Kidney glomerular epithelial cell (primary cell): ENCODE results near the gene TRIM46.

Source experiments
- DNase-seq: peaks from one replicate; lab custom pipeline; 2025; lab: John Stamatoyannopoulos, UW

TRIM46 gene, protein sequence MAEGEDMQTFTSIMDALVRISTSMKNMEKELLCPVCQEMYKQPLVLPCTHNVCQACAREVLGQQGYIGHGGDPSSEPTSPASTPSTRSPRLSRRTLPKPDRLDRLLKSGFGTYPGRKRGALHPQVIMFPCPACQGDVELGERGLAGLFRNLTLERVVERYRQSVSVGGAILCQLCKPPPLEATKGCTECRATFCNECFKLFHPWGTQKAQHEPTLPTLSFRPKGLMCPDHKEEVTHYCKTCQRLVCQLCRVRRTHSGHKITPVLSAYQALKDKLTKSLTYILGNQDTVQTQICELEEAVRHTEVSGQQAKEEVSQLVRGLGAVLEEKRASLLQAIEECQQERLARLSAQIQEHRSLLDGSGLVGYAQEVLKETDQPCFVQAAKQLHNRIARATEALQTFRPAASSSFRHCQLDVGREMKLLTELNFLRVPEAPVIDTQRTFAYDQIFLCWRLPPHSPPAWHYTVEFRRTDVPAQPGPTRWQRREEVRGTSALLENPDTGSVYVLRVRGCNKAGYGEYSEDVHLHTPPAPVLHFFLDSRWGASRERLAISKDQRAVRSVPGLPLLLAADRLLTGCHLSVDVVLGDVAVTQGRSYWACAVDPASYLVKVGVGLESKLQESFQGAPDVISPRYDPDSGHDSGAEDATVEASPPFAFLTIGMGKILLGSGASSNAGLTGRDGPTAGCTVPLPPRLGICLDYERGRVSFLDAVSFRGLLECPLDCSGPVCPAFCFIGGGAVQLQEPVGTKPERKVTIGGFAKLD

DNA sequence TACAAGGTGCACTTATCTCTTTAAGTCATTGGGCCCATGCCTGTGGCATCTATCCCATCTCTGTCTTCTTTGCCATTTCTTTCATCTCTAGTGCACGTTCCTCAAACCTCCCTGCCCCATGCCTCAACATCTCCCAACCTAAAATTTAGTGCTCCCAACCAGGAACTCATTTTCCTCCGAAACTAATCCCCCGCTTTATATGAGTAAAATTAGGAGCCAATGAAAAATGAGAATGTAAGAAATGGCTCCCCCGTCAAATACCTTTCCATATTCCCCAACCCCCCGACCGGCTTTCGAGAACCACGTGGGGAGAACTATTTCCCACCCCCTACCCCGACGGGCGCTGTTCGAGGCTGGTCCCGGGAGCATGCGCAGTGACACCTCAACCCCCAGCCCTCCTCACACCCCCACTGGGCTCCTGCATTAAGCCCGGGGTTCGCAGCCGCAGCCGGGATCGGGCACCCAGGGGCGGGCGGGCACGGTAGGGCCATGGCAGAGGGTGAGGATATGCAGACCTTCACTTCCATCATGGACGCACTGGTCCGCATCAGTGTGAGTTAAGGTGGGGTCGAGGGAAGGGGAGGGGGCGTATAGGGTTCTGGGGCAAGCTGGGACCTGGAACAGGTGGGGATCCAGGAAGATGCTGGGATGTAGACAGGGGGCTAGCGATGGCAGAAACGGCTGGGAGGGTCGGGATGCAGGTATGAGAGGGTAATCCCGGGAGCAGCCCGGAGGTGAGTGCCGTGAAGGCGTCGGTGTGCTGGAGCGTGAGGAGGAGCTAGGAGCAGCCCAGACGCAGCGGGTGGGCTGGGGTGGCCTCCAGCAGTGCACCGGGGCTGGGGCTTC is at the start of gene TRIM46:
TSS of gene TRIM46 (plus strand) at position 372 of the 846 bp plus-strand sequence. CDS start at position 490, 118 bp downstream.
- DNase-seq = peak; percentile 40

DNA sequence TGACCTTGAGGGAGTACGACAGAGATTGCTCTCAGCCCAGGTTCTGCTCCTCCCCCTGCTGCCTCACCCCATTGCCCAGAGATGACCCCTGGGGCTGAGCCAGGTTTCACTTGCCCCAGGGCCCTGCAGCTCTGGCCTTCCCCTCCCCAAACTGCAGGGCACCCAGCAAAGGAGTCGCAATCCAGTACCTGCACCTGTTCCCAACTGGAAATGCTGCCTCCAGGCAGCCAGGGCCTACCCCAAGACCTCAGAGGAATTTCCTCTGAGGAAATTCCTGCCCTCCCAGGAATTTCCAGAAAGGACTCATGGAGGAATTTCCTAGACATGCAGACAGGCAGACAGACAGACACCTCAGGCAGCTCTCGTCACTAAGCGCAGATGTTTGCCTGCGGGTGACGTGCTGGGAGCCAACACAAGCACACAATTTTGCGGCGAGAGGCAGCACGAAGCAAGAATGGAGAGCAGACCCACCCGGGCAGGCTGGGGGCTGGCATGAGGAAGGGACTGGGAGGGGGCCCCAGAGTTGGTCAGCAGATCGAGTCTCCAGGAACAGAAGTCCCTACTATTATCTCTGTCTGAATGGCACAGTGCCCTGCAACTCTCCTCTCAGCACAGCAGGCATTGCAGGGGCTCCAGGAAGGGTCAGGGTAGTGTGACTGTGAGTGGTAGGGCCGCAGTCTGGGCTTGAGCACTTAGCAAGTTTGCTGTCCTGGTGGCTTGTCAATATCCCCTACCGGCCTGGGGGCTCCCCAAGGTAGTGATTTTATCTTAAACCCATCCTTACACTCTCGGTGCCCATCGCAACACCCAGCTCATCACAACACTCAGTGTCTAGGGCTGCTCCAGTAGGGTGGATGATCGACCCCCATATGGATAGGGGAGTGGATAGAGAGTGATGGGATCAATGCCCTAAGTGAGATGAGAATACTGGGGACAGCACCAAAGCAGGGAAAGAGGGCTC is 48.9 kb upstream of the TRIM46 start:
- DNase-seq = peak; percentile 29

DNA sequence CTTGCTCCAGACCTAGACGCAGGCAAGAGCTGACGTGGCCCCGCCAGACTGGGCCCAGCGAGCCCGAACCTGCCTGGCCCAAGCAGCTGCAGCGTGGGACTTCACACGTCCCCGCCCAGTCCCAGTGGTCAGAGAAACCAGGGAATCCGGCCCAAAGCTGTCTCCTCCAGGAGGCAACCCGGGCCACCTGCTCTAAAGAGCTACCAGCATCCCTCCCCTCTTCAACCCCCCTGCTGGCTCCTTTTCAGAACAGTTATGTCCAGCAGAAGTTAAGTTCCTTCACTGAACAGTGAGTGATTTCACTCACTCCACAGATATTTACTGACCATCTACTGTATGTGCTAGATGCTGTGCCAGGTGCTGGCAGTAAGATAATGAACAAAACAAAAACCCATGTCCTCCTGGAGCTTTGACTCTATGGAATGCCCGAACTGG is 48.1 kb upstream of the TRIM46 start:
- no peak for DNase-seq

DNA sequence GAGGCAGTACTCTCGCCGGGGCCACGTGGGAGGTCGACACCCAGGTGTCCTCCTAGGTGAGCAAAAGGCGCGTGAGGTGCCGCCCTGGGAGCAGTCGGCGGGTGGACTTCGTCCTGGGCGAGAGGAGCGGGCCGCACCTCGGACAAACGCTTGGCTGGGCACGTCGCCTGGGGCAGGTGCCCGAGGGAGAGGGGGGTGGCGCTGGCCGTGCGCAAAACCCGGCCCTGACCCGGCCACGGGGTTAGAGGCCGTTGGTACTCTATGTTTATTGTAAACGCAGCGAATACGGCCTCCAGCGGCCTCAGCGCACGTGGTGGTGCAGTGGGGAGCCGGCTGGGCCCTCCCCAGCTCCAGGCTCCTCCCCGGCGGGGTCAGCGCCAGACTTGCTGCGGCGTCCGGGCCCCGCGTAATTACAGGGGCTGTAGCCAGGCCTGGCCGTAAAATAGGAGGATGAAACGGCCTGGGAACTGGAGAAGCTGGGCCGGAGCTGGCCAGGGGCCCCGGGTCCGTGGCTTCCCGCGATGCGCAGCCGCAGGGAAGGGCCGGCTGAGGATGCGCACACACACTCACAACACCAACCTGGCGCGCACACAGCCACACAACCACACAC is 47.6 kb upstream of the TRIM46 start:
- DNase-seq = no peak

DNA sequence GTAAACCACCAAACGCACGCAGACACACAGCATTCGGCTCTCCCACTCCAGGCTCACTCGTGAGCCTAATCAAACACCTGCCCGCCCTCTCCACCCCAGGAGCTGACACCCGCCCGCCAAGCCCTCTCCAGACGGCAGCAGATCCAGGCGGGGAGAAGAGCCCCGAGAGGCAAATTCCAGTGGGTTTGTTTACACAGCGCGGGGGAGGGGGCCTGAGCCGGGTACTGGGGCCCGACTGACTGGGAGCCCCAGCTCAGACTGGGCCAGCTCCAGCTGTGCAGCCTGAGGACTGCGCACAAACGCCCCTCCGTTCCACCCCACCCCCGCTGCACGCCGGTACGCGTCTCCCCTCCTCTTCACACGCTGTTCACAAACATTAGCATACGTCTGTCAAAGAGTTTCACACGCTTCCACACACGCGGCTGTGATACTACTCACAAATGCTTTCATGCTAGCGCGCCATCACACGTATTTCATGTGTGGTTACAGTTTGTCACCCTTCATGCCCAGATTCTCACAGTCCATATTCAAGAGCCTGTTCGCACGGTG is 47.0 kb upstream of the TRIM46 start:
- peak; percentile 74 for DNase-seq

DNA sequence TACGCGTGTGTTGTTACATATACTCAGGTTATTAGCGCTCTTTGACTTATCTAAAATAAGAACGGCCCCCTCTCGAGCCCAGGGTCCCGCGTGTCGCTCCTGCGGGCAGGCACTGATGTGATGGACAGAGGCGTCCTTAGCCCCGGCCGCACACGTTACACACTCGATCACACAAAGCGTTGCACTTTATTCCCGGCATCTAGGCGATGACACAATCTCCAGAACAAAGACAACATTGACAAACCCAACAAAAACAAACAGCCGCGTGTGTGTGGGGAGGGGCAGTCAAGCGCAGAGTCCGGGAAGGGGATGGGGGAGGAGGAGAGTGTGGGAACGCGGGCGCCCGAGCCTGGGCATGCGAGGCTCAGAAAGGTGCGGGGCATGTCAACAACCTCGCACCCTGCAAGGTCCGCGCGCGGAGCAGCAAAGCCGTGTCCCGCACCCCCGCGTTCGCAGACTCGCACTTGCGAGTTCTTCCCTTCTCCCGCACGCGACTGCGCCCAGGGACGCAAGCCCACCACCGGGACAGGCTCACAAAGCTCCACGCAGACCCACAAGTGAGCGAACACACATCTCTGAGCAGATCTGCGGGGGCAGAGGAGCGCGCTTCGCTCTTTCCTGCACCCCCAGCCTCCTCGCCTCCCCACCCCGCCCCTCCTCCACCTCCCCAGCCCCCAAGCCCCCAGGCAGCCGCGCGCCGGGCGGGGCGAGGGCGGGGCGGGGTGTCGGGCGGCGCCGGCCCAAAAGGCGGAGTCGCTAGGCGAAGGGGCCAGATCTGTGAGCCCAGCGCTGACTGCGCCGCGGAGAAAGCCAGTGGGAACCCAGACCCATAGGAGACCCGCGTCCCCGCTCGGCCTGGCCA is 46.3 kb upstream of the TRIM46 start, which contains the start of gene EFNA1:
TSS of gene EFNA1 (plus strand) at position 772 of the 862 bp plus-strand sequence. CDS start 102 bp downstream, outside the sequence.
- peak; percentile 81 for DNase-seq

DNA sequence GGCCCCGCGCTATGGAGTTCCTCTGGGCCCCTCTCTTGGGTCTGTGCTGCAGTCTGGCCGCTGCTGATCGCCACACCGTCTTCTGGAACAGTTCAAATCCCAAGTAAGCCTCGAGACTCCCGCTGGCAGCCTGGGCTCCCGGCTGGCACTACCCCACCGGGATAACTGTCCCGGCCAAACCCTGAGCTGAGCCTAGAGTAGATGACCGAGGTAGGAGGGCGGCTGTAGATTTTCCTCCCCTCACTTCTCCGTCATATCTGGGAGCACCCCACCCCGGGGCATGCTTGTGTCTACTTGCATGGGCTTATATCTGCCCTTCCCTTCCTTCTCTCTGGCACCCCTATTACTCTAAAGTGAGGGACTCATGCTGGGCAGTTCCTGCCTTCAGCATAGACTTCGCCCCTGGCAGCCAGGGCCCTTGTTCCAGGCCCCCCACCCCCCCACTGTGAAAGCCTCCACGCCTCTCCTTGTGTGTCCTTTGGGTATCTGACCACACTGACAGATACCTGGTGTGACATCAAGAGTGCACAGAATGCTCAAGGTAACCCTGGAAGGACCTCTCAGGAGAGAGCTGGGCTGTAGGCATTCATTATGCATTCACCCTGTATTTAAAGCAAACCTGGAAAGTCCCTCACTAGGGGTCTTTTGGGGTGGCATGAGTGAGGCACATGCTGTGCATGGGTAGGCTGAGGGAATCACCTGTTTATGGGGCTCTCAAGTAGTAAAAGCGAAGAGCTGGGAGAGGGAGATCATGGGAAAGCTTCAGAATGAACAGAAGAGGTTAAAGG is 45.5 kb upstream of the TRIM46 start:
- DNase-seq = no peak

DNA sequence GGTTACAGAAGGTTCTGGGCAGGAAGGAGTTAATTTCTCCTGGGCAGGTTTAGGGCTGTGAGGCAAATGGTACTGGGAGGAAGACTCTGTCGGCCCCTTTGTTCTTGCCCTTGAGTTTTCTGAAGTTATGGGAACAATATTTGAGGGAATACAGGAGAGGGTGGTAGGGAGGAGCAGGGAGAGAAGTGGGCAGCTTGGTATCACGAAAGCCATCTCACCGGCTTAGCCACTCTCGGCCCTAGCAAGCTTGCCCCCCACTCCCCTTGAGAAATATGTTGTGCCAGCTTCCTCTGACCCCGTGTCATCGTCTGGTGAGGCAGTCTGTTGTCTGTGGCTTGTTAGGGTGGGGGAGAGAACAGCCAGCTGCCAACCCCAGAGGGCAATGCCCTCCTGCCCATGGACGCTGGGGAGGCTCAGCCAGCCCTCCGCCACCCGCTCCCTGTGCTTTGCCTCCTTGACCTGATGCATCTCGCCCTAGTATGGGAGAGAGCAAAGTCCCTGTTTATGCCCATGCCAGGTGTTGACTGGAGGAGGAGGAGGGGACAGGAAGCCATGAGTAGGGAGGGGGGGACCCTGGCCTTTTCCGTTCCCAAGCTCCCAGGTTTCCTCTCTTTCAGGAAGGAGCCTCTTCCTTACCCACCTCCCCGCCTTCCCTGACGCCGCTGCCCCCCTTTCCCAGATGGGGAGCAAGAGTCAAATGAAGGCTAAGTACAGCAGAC is 44.7 kb upstream of the TRIM46 start:
- DNase-seq = no peak

DNA sequence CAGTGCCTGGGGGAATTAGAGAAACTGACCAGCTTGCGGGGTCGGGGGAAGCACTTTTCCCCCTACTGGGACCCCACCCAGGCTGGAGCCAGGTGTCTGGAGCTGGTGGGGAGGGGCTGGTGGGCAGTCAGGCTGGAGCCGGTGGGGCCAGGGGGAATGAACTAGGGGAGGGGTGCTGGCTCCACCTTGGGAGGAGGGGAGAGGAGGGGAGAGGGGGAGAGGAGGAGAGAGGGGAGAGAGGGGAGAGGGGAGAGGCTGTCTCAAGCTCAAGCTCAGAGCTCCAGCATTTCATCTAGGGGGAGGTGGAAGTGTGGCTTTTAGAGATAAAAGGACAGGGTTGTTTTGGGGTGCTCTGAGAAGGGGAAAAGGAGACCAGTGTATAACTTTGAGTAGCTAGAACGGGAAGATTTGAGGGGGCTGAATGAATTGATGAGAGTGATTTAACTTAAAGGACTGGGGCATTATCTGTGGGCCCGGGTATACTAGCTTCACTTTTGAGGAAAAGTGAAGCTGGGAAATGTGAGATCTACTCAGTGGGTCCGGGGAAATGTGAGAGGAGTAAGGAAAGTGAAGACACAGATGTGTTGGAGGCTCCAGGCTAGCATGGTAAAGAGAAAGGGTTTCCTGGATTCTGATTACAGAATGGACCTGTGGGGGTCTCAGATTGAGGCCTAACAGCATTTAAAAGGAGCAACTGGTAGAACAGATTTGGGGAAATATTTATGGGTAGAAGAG is 43.2 kb upstream of the TRIM46 start:
- DNase-seq = no peak

DNA sequence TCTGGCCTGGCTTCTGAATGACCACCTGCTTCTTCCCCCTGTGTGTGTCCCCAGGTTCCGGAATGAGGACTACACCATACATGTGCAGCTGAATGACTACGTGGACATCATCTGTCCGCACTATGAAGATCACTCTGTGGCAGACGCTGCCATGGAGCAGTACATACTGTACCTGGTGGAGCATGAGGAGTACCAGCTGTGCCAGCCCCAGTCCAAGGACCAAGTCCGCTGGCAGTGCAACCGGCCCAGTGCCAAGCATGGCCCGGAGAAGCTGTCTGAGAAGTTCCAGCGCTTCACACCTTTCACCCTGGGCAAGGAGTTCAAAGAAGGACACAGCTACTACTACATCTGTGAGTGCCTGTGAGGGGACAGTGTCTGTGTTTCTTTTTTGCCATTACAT is 42.4 kb upstream of the TRIM46 start:
- no peak for DNase-seq

DNA sequence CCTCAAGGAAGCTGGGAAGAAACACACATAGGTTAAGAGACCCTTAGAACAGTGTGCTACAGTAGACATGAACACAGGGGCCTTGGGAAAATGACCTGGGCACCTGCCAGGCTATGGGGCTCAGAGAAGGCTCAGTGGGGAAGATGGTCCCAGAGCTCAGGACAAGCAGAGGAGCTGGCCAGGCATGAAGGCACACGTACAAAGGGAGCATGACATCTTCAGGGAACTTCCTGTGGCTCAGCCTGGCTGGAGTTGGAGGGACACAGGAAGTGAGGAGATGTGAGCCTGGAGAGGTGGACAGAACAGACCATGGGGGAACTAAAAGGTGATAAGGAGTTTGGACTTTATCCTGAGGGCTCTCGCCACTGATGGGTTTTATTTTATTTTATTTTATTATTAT is 41.8 kb upstream of the TRIM46 start:
- no peak for DNase-seq

DNA sequence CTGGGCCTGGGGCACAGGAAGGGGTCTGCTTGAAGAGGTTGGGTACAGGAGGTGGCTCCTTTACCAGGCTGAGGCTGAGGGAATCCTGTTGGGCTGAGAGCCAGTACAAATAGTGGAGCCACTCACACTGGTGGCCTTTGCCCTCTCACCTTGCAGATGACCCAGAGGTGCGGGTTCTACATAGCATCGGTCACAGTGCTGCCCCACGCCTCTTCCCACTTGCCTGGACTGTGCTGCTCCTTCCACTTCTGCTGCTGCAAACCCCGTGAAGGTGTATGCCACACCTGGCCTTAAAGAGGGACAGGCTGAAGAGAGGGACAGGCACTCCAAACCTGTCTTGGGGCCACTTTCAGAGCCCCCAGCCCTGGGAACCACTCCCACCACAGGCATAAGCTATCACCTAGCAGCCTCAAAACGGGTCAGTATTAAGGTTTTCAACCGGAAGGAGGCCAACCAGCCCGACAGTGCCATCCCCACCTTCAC is 39.8 kb upstream of the TRIM46 start:
- no peak for DNase-seq

DNA sequence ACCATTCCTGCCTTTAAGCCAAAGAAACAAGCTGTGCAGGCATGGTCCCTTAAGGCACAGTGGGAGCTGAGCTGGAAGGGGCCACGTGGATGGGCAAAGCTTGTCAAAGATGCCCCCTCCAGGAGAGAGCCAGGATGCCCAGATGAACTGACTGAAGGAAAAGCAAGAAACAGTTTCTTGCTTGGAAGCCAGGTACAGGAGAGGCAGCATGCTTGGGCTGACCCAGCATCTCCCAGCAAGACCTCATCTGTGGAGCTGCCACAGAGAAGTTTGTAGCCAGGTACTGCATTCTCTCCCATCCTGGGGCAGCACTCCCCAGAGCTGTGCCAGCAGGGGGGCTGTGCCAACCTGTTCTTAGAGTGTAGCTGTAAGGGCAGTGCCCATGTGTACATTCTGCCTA is 39.3 kb upstream of the TRIM46 start:
- DNase-seq = no peak

DNA sequence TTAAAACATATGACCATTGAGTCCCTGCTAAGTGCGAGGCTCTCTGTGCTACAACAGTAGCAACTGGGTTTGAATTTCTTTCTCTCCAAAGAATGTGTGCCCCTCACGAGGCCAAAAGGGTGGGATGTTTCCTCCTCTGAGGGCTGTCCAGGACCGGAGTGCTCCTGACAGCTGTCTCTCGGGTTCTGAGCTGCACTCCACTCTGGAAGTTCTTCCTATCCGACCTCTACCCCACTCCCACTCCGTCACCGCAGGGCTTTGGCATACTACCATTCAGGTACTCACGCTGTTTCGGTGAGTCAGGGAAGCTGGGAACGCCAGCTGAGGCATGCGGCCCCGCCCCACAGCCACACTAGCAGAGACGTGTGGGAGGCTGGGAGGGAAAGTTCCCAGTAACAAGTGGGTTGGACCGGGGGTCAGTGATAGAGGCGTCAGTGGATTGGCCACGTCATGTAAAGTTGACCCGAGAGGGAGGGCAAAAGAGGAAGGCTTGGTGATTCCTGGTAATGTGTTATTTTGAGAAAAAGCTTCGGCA is 38.7 kb upstream of the TRIM46 start:
- DNase-seq = peak; percentile 98

DNA sequence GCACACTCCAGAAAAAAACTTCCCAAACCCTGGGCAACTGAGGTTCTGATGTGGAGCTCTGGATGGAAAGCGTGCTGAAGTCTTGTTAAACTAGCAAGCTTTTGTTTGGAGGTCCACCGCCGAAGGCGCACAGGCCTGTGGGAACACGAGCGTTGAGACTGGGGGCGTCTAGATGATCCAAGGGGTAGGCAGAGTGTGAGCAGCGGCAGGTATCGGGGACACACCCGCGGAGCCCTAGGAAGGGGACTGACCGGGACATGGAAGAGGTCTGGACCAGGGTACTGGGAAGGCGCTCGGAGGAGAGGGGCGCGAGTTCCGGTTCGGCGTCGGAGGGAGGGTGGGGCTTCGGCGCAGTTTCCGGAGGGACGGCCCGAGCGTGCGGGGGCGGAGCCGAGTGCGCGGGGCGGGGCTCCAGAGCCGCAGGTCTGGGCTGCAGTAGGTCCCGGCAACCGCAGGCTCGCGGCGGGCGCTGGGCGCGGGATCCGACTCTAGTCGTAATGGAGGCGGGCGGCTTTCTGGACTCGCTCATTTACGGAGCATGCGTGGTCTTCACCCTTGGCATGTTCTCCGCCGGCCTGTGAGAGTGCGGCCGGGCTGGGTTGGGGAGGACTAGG is 38.1 kb upstream of the TRIM46 start, which contains the start of gene SLC50A1:
TSS of gene SLC50A1 (plus strand) at position 438 of the 614 bp plus-strand sequence. CDS start at position 498, 60 bp downstream.
- DNase-seq = peak; percentile 82

DNA sequence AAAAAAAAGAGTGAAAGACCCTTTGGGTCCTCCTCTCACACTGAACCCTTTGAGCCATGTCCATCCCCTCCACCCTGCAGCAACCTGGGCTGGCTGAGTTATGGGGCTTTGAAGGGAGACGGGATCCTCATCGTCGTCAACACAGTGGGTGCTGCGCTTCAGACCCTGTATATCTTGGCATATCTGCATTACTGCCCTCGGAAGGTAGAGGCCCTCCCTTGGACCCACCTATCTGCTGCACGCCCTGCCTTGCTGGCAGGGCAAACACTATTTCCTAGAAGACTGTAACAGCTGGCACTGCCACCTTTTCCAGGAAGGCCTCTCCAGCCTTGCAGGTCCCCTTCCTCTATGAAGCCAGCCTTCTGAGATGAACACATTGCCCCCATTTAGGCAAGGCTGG is 36.9 kb upstream of the TRIM46 start:
- no peak for DNase-seq
